ENCODE data around the gene OGDHL. TPM values are rescaled to one million over a fixed set of nuclear protein-coding genes. Genes with fewer than 3 reads are reported as not detected.
A peak's percentile ranks its signal among the peaks of the same experiment; 100 is the strongest.

Gene OGDHL
- total RNA-seq, 1 experiment from 2014 or later: 2.6 TPM

DNA sequence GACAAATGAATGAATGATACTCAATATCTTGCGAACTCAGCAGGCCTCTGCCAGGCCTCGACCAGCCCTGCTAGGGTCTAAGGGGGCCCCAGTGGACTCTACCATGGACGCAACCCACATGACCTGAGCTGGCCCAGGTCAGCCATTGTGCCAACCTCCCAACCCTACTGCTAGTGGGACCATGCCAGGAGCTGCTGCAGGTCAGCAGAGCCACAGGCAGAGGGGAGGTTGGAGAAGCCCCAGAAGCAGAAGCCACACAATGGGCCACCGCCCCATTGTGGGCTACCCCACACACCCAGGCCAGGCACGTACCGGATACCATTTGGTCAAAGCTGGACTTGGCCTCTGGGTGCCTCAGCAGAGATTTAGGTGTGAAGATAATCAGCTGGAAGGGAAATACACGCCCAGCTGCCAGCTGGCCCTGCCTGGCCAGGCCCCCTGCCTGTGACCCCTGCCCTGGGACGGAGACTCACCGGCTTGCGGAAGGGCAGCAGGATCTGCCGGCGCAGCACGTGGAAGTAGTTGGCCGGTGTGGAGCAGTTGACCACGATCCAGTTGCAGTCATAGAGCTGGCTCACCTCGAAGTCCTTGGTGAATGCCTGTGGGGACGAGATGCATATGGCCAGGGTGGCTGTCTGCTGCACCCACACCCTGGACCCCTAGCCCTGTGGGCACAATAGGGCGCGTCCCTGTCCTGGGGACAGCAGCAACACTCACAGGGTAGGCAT lies 24.5 kb downstream of the OGDHL start:
- peak overlapping the region; percentile 12 for H3K4me2 ChIP-seq (ENCODE audit: low read length)
- CTCF ChIA-PET: interaction anchor here (0.8 kb wide), 1 partner anchor 330 kb away, joined by 6 read pairs; no protein-coding TSS in a partner anchor
- H3K4me3 ChIP-seq (ENCODE audit: low read length): no peak overlapping the region
- H3K9me2 ChIP-seq (replicated peaks; ENCODE audit: low read length): no peaks in the 10 kb centered on the region
- H3K79me2 ChIP-seq (ENCODE audit: low read length): no peaks in the 10 kb centered on the region
- H4K20me1 ChIP-seq (ENCODE audit: low read length): no peaks in the 10 kb centered on the region
- H3K27me3 ChIP-seq (ENCODE audit: low read length): no peaks in the 10 kb centered on the region
- H3K9ac ChIP-seq (ENCODE audit: low read length): no peak overlapping the region
- POLR2A ChIA-PET (ENCODE audit: unreplicated experiment): no interaction called here
- no peaks in the 10 kb centered on the region for H3K36me3 ChIP-seq (ENCODE audit: low read depth, low read length)
- no peaks in the 10 kb centered on the region for H3F3A ChIP-seq (ENCODE audit: low read length, unreplicated experiment)
- BruUV-seq (replicated peaks): no TSS peak
- ATAC-seq (peak; percentile 27), DNase-seq (peak; percentile 89)
- peaks cover 43% of the 10 kb centered on the region for H3K4me1 ChIP-seq (ENCODE audit: insufficient read depth, low read length)
- no peak overlapping the region for H3K27ac ChIP-seq (ENCODE audit: low read length)
- intact Hi-C loops (cut with micrococcal nuclease): no loop called here
- no peaks in the 10 kb centered on the region for H3K9me3 ChIP-seq (ENCODE audit: low read length)
- H2AFZ ChIP-seq (ENCODE audit: low read length): peak overlapping the region; percentile 13; the same call in 1 of the 2 replicates
- TF ChIP-seq EZH2 (IDR thresholded peaks at IDR 0.05; ENCODE audit: low read length, unreplicated experiment) (no peak), EZH2phosphoT487 (IDR thresholded peaks at IDR 0.05; ENCODE audit: borderline replicate concordance, low read length) (no peak)
- TF ChIP-seq, protein P1, sequence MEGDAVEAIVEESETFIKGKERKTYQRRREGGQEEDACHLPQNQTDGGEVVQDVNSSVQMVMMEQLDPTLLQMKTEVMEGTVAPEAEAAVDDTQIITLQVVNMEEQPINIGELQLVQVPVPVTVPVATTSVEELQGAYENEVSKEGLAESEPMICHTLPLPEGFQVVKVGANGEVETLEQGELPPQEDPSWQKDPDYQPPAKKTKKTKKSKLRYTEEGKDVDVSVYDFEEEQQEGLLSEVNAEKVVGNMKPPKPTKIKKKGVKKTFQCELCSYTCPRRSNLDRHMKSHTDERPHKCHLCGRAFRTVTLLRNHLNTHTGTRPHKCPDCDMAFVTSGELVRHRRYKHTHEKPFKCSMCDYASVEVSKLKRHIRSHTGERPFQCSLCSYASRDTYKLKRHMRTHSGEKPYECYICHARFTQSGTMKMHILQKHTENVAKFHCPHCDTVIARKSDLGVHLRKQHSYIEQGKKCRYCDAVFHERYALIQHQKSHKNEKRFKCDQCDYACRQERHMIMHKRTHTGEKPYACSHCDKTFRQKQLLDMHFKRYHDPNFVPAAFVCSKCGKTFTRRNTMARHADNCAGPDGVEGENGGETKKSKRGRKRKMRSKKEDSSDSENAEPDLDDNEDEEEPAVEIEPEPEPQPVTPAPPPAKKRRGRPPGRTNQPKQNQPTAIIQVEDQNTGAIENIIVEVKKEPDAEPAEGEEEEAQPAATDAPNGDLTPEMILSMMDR (conservative IDR thresholded peaks at IDR 0.05; ENCODE audit: low read depth, low read length): no peak

DNA sequence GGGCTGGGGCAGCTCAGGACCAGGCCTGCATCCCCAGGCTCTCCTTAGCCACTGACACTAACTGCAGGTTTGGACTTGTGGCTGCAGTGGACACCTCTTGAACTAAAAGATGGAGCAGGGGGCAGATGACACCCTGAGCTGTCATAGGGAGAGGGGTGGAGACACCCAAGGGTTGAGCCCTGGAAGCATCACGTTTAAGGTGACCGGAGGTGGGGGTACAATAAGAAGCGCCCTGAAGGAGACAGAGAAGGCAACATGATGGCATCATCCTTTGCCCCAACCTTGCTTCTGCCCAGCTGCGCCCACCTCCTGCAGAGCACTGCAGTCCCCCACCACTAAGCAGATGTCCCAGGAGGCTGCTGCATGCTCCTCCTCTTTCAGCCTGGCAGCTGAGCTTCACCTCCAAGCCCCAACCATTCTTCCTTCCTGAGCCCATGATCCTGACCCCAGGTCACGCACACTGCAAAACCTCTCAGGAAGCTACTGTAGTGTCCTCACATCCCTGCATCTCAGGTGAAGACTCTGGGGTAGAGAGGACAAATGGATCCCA lies 25.5 kb downstream of the OGDHL start:
- H4K20me1 ChIP-seq (ENCODE audit: low read length): no peaks in the 10 kb centered on the region
- no peak overlapping the region for H3K4me2 ChIP-seq (ENCODE audit: low read length)
- BruUV-seq (replicated peaks): no TSS peak
- H3K79me2 ChIP-seq (ENCODE audit: low read length): no peaks in the 10 kb centered on the region
- TF ChIP-seq EZH2 (IDR thresholded peaks at IDR 0.05; ENCODE audit: low read length, unreplicated experiment) (no peak), EZH2phosphoT487 (IDR thresholded peaks at IDR 0.05; ENCODE audit: borderline replicate concordance, low read length) (no peak)
- TF ChIP-seq, protein P1 (conservative IDR thresholded peaks at IDR 0.05; ENCODE audit: low read depth, low read length): no peak
- ChIA-PET CTCF (no interaction called here), POLR2A (ENCODE audit: unreplicated experiment) (no interaction called here)
- no peak for DNase-seq
- H3K27ac ChIP-seq (ENCODE audit: low read length): no peak overlapping the region
- no peaks in the 10 kb centered on the region for H3K27me3 ChIP-seq (ENCODE audit: low read length)
- no peaks in the 10 kb centered on the region for H3K36me3 ChIP-seq (ENCODE audit: low read depth, low read length)
- intact Hi-C loops (cut with micrococcal nuclease): no loop called here
- peaks cover 43% of the 10 kb centered on the region for H3K4me1 ChIP-seq (ENCODE audit: insufficient read depth, low read length)
- no peaks in the 10 kb centered on the region for H3F3A ChIP-seq (ENCODE audit: low read length, unreplicated experiment)
- no peaks in the 10 kb centered on the region for H3K9me3 ChIP-seq (ENCODE audit: low read length)
- no peak overlapping the region for H3K4me3 ChIP-seq (ENCODE audit: low read length)
- no peak overlapping the region for H3K9ac ChIP-seq (ENCODE audit: low read length)
- no peak overlapping the region for H2AFZ ChIP-seq (ENCODE audit: low read length)
- H3K9me2 ChIP-seq (replicated peaks; ENCODE audit: low read length): no peaks in the 10 kb centered on the region
- ATAC-seq: no peak
